DND-41 (cell line): Measurements from ENCODE around the gene STARD13.

Experiments
- ATAC-seq: fragments of 200-7000 bp; cut with Tn5 transposase; 3 replicates; pipeline ENCODE4 v1.9.1; 2021; ENCODE audit warnings: low read depth; ENCODE audit not compliant: insufficient read depth
- DNase-seq: peaks from one replicate; pipeline ENCODE4 v3.0.0-alpha.2; 2020
- H2AFZ ChIP-seq: 2 replicates; pipeline ENCODE4 v1.6.0; 2012; ENCODE audit warnings: low read depth, low read length
- H3K27ac ChIP-seq: 2 replicates; pipeline ENCODE4 v1.5.1; 2012; ENCODE audit warnings: low read length, inconsistent platforms
- H3K27me3 ChIP-seq: fragments of 200-600 bp; sonication (generic); 2 replicates; pipeline ENCODE4 v1.6.0; 2012; ENCODE audit warnings: low read length, mild to moderate bottlenecking, inconsistent platforms; ENCODE audit not compliant: insufficient read depth, poor library complexity
- H3K36me3 ChIP-seq: 2 replicates; pipeline ENCODE4 v1.5.1; 2012; ENCODE audit warnings: low read length, inconsistent platforms; ENCODE audit not compliant: insufficient read depth
- H3K4me1 ChIP-seq: 2 replicates; pipeline ENCODE4 v1.5.1; 2012; ENCODE audit warnings: mild to moderate bottlenecking, low read length; ENCODE audit not compliant: insufficient read depth
- H3K4me2 ChIP-seq: 2 replicates; pipeline ENCODE4 v1.6.0; 2012; ENCODE audit warnings: mild to moderate bottlenecking, moderate library complexity, low read length, inconsistent platforms; ENCODE audit not compliant: insufficient read depth
- H3K4me3 ChIP-seq, 2 experiments: fragments of 200-600 bp in 1 of 2; shearing (Covaris generic) in 1 of 2; 2 replicates each; pipeline ENCODE4 v1.5.1; 2012 to 2016; ENCODE audit warnings: inconsistent platforms in 2 of 2, low read length in 2 of 2, mild to moderate bottlenecking in 2 of 2, low read depth in 1 of 2, moderate library complexity in 1 of 2
- H3K79me2 ChIP-seq: 2 replicates; pipeline ENCODE4 v1.6.0; 2012; ENCODE audit warnings: low read length, inconsistent platforms; ENCODE audit not compliant: insufficient read depth
- H3K9ac ChIP-seq: 2 replicates; pipeline ENCODE4 v1.6.0; 2012; ENCODE audit warnings: low read depth, mild to moderate bottlenecking, inconsistent platforms, low read length, moderate library complexity
- H3K9me3 ChIP-seq: 2 replicates; pipeline ENCODE4 v1.5.1; 2012; ENCODE audit warnings: low read length, moderate library complexity, mild to moderate bottlenecking, inconsistent platforms; ENCODE audit not compliant: insufficient read depth, severe bottlenecking
- H4K20me1 ChIP-seq: 2 replicates; pipeline ENCODE4 v1.6.0; 2012; ENCODE audit warnings: low read length; ENCODE audit not compliant: insufficient read depth
- EZH2 ChIP-seq: IDR thresholded peaks from 3 replicates; pipeline ENCODE4 v1.6.1; 2012; ENCODE audit warnings: borderline replicate concordance, low read depth, mild to moderate bottlenecking, moderate library complexity, low read length, inconsistent platforms; ENCODE audit not compliant: severe bottlenecking
- TF ChIP-seq, protein P1 (sequence below): IDR thresholded peaks from 2 replicates; pipeline ENCODE4 v1.5.1; 2012; ENCODE audit warnings: borderline replicate concordance, low read length, moderate library complexity, mild to moderate bottlenecking; ENCODE audit not compliant: poor library complexity, severe bottlenecking; ENCODE audit errors: extremely low read depth

The STARD13 gene

DNA sequence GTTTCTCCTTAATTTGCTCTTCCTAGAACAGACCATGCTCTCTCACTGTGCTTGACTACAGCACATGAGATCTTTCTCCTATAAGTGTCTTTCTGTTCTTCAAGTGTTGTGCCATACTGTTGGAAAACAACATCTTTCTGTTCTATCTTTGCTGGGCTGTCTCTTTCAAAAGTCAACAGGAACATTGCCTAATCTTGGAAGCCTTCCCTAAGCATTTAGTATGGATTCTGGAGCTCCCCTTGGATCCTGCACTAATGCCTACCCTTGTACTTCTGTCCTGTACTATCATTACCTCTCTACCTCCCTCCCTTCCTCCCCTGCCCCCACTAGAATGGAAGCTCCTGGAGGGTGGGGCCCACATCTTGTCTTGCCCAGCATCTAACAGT lies 26.8 kb downstream of the STARD13 start:
- no peaks in the 10 kb centered on the region for H3K4me1 ChIP-seq
- no peak for TF ChIP-seq EZH2
- TF ChIP-seq, protein P1, sequence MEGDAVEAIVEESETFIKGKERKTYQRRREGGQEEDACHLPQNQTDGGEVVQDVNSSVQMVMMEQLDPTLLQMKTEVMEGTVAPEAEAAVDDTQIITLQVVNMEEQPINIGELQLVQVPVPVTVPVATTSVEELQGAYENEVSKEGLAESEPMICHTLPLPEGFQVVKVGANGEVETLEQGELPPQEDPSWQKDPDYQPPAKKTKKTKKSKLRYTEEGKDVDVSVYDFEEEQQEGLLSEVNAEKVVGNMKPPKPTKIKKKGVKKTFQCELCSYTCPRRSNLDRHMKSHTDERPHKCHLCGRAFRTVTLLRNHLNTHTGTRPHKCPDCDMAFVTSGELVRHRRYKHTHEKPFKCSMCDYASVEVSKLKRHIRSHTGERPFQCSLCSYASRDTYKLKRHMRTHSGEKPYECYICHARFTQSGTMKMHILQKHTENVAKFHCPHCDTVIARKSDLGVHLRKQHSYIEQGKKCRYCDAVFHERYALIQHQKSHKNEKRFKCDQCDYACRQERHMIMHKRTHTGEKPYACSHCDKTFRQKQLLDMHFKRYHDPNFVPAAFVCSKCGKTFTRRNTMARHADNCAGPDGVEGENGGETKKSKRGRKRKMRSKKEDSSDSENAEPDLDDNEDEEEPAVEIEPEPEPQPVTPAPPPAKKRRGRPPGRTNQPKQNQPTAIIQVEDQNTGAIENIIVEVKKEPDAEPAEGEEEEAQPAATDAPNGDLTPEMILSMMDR = no peak
- H3K27ac ChIP-seq = no peak overlapping the region
- H3K36me3 ChIP-seq = no peaks in the 10 kb centered on the region
- H3K4me3 ChIP-seq = no peak overlapping the region
- H3K4me2 ChIP-seq = no peak overlapping the region
- H2AFZ ChIP-seq = no peak overlapping the region
- no peak for DNase-seq
- no peaks in the 10 kb centered on the region for H3K79me2 ChIP-seq
- H3K27me3 ChIP-seq = no peaks in the 10 kb centered on the region
- ATAC-seq = no peak
- H4K20me1 ChIP-seq = no peaks in the 10 kb centered on the region
- no peaks in the 10 kb centered on the region for H3K9me3 ChIP-seq
- no peak overlapping the region for H3K9ac ChIP-seq

DNA sequence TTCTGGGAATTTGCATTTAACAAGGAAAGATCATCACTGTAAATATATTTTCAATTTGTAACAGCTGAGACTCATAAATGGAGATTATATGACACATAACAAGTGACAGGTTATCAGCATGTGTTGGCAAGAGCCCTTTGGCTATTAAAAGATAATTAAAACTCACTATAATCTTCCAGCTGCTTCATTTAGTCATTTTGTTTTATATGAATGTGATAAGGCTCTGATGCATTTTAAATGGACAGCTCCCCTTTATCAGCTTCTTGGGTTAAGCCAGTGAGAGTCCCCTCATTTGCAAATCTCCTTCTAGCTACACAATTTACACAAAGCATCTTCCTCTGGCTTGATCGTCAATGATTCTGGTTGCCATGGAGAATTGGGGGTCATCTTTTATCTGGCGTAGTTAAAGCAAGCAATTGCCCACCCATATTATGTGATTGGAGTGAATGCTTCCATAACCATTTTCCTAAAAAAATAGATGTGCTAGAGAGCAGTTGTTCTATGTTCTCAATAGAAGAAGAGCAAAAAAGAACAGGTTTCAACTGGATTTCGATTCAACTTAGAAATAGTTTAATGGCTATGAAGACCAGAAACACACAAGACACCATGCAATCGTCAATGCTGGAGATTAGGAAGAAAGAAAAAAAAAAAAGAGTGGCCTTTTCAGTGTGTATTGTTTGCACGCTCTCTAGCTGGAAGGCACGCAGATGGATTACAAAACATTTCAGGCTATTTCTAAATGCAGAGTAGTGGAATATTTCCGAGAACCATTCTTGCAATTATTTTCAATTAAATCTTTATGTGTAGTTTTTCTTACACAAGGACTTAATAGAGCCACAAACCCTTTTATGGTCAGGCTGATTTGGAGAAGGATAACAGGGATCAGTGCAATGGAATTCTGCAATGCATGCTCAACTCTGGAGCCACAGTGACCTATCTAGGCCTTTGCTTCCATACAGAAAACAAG lies 27.4 kb downstream of the STARD13 start:
- Histone ChIP-seq H3K27ac (no peak overlapping the region), H3K4me2 (no peak overlapping the region), H3K9me3 (no peaks in the 10 kb centered on the region), H3K36me3 (no peaks in the 10 kb centered on the region), H4K20me1 (no peaks in the 10 kb centered on the region), H3K4me3 (no peak overlapping the region), H3K4me1 (no peaks in the 10 kb centered on the region), H3K9ac (no peak overlapping the region), H3K27me3 (no peaks in the 10 kb centered on the region), H3K79me2 (no peaks in the 10 kb centered on the region), H2AFZ (no peak overlapping the region)
- ATAC-seq (no peak), DNase-seq (no peak)
- TF ChIP-seq EZH2 = no peak
- TF ChIP-seq, protein P1 = no peak

DNA sequence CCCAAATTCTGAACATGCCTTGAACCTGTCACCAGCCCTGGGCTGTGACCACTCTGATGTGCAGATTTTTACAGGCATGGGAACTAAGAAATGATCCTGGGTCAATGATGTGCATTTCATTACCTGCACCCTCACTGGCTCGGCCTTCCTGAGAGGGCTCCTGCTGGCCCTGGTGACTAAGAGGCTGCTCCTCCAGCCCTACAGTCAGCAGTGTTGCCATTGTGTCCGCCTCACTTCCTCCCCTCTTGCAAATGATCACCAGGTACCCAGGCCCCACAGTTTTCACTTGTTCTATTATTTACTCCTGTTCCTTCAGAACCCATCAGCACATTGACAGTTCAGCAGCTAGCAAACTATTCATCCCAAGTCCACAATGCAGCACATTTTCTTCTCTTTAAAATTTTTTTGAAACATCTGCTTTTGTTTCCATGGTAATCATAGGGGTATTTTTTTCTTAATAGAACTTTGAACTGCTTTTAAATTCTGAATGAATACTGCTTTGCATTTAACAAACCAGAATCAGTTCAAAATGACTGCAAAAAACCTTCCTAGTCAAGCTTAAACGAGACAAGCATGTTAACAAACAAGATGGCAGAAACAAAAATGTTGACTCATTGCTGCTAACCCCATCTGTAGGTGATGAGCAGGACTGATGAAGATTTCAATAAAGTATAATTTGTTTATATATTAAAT lies 29.3 kb downstream of the STARD13 start:
- Histone ChIP-seq H3K9ac (no peak overlapping the region), H3K4me3 (no peak overlapping the region), H3K79me2 (no peaks in the 10 kb centered on the region), H3K9me3 (no peaks in the 10 kb centered on the region), H3K4me1 (no peaks in the 10 kb centered on the region), H4K20me1 (no peaks in the 10 kb centered on the region), H3K36me3 (no peaks in the 10 kb centered on the region), H3K27me3 (no peaks in the 10 kb centered on the region), H2AFZ (no peak overlapping the region), H3K27ac (no peak overlapping the region), H3K4me2 (no peak overlapping the region)
- DNase-seq = no peak
- ATAC-seq = no peak
- no peak for TF ChIP-seq EZH2

DNA sequence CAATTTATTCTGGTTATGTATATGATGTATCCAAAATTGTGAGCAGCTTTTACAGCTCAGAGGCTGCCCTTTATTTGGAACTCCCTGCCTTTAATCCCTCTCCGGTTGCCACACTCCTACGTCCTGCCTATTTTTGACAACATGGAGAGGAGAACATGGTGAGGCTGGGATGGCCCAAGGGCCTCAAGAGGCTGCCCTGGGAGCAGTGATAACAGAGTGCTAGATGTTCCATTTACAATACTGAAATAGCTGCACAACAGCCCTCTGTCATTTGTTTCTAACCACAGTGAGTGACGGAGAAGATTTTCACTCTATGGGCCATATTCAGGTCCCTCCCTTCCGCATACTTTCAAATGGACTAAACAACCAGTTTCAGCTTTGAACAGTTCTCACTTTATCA lies 33.4 kb downstream of the STARD13 start:
- no peak overlapping the region for H2AFZ ChIP-seq
- no peak overlapping the region for H3K9ac ChIP-seq
- H3K27ac ChIP-seq = no peak overlapping the region
- no peaks in the 10 kb centered on the region for H3K27me3 ChIP-seq
- H3K4me3 ChIP-seq = no peak overlapping the region
- H3K9me3 ChIP-seq = no peaks in the 10 kb centered on the region
- no peaks in the 10 kb centered on the region for H3K4me1 ChIP-seq
- TF ChIP-seq EZH2 = no peak
- TF ChIP-seq, protein P1 = no peak
- H4K20me1 ChIP-seq = no peaks in the 10 kb centered on the region
- no peaks in the 10 kb centered on the region for H3K36me3 ChIP-seq
- DNase-seq (no peak), ATAC-seq (no peak)
- no peaks in the 10 kb centered on the region for H3K79me2 ChIP-seq
- no peak overlapping the region for H3K4me2 ChIP-seq
